Peyer's patch (tissue), 4 donors: ENCODE results near the gene FLNA. TPM values are rescaled to one million over a fixed set of nuclear protein-coding genes. Genes with fewer than 3 reads are reported as not detected.
A peak's percentile ranks its signal among the peaks of the same experiment; 100 is the strongest.

Experiments
- DNase-seq, 3 donors: peaks; one replicate each; pipeline ENCODE4 v3.0.0-alpha.2; 2017 to 2019
- H3K27ac ChIP-seq, 4 donors: fragments of 200-600 bp; sonication (generic); one replicate each; pipeline ENCODE4 v1.5.1; 2016 to 2019
- H3K27me3 ChIP-seq, 2 donors: fragments of 200-600 bp; sonication (generic); one replicate each; pipeline ENCODE4 v1.5.1; 2019
- H3K36me3 ChIP-seq, 3 donors: fragments of 200-600 bp; sonication (generic); one replicate each; pipeline ENCODE4 v1.5.1; 2016 to 2019
- H3K4me1 ChIP-seq, 4 donors: fragments of 200-600 bp; sonication (generic); one replicate each; pipeline ENCODE4 v1.5.1; 2016 to 2019
- H3K4me3 ChIP-seq, 4 donors: fragments of 200-600 bp; sonication (generic); 1 replicate in 3 of 4; 2 replicates in 1 of 4; pipeline ENCODE4 v1.5.1; 2016 to 2019; ENCODE audit warnings: mild to moderate bottlenecking in 1 of 4
- H3K9me3 ChIP-seq, 4 donors: fragments of 200-600 bp; sonication (generic); one replicate each; pipeline ENCODE4 v1.5.1; 2016 to 2019; ENCODE audit warnings: mild to moderate bottlenecking in 1 of 4
- POLR2A ChIP-seq, 2 donors: fragments of 450-650 bp; IDR thresholded peaks; one replicate each; pipeline ENCODE4 v1.5.1; 2017; ENCODE audit warnings: antibody characterized with exemption in 2 of 2, mild to moderate bottlenecking in 2 of 2, moderate library complexity in 2 of 2
- total RNA-seq, 4 donors: library from RNA; depleted of rRNA; stranded (reverse); fragments of >200 nt; gene quantifications; one replicate each; pipeline ENCODE4 v1.1.0, GENCODE V29; 2016
- TF ChIP-seq, protein P1 (sequence below), 6 experiments: fragments of 450-650 bp in 4 of 6; fragments of 200-600 bp in 2 of 6; sonication (generic) in 1 of 6; IDR thresholded peaks; one replicate each; pipeline ENCODE4 v1.5.1; 2017 to 2019; ENCODE audit warnings: antibody characterized with exemption in 6 of 6, mild to moderate bottlenecking in 3 of 6, moderate library complexity in 1 of 6

The FLNA gene
- total RNA-seq, 4 donors from 2014 or later, result 143 to 663 (median 328) TPM

- no peak for DNase-seq
- Histone ChIP-seq H3K36me3 (peaks cover 0 to 4% (median 0%) of the 10 kb centered on the region in 3 donors), H3K27me3 (no peaks in the 10 kb centered on the region), H3K4me3 (no peak overlapping the region), H3K4me1 (peaks cover 0 to 9% (median 4%) of the 10 kb centered on the region in 4 donors), H3K27ac (peak overlapping the region in 1 of 4 donors; percentile 10), H3K9me3 (no peaks in the 10 kb centered on the region)
- no peak for TF ChIP-seq POLR2A (IDR thresholded peaks at IDR 0.05)
- TF ChIP-seq, protein P1, sequence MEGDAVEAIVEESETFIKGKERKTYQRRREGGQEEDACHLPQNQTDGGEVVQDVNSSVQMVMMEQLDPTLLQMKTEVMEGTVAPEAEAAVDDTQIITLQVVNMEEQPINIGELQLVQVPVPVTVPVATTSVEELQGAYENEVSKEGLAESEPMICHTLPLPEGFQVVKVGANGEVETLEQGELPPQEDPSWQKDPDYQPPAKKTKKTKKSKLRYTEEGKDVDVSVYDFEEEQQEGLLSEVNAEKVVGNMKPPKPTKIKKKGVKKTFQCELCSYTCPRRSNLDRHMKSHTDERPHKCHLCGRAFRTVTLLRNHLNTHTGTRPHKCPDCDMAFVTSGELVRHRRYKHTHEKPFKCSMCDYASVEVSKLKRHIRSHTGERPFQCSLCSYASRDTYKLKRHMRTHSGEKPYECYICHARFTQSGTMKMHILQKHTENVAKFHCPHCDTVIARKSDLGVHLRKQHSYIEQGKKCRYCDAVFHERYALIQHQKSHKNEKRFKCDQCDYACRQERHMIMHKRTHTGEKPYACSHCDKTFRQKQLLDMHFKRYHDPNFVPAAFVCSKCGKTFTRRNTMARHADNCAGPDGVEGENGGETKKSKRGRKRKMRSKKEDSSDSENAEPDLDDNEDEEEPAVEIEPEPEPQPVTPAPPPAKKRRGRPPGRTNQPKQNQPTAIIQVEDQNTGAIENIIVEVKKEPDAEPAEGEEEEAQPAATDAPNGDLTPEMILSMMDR (IDR thresholded peaks at IDR 0.05), result peak in 1 of 6 experiments; percentile 2
Observed at GRCh38 chrX:154384284-154384892, 10.0 kb upstream of the FLNA start.

DNA sequence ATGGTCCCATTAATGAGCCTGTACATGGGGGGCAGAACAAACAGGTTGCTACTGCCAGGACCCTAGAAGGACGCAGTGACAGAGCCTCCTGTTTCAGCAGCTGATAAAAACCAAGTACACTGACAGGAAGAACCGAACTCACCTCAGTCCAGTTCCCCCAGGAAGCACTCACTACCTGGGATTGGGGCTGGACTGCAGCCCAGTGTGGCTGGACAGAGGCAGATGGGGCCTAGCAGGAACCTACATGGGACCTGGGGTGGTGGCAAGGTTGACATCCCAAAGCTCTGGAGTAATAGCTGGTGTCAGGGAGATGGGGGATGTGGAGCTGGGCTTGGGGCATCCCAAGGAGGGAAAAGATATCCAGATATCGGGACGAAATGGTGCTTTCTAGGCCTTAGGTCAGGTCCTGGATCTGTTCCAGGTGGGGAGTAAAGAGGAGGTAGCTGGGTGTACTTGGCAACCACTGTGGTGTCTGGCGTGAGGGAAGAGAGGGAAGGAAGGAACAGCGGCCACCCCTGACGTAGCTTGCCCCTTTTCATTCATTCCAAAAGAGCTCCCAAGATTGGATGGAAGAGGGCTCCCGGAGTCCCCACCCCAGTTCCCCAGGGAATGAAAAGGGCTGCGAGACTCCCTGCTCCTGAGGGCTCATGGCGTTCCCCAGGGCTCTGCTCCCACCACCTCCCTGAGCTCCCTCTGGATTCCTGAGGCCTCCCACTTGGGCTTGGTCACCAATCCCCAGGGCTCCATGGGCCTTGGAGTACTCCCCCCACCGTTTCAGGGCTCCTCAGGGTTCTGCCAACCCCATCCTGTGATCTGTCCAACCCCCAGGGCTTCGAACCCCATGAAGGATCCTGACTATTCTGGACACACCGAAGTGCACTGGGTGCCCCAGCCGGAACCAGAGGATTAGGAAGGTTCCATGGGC, 9.2 kb upstream of the FLNA start:
- no peak for DNase-seq

DNA sequence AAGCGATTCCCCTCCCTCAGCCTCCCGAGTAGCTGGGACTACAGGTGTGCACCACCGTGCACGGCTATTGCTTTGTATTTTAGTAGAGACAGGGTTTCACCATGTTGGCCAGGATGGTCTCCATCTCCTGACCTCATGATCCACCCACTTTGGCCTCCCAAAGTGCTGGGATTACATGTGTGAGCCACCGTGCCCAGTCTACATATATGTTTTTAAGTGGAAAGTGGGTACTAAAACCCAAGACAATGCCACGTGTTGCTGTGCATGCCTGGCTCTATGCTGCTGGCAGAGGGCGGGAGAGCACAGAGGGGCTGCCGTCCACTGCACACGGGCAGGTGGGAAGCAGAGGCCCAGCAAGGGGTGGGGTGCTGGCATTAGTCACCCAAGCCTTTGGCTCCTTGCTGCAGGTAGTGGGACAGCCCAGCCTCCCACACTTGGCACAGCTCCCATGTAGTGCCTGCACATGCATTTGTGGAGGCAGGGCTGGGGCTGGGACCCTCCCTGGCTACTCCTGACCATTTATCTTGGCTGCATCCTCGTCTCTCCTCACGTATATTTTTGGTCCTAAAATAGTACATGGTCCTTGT, 8.1 kb upstream of the FLNA start:
- Histone ChIP-seq H3K27ac (no peak overlapping the region), H3K9me3 (no peaks in the 10 kb centered on the region), H3K36me3 (peaks cover 0 to 4% (median 0%) of the 10 kb centered on the region in 3 donors), H3K4me1 (peaks cover 0 to 9% (median 4%) of the 10 kb centered on the region in 4 donors), H3K4me3 (no peak overlapping the region), H3K27me3 (no peaks in the 10 kb centered on the region)
- no peak for DNase-seq
- TF ChIP-seq, protein P1 (IDR thresholded peaks at IDR 0.05), result no peak
- TF ChIP-seq POLR2A (IDR thresholded peaks at IDR 0.05), result no peak

More for the DNA sequence above, 9.2 kb upstream of the FLNA start:
- H3K36me3 ChIP-seq, result peaks cover 0 to 4% (median 0%) of the 10 kb centered on the region in 3 donors
- no peak overlapping the region for H3K27ac ChIP-seq
- peaks cover 0 to 9% (median 4%) of the 10 kb centered on the region in 4 donors for H3K4me1 ChIP-seq
- no peak for TF ChIP-seq POLR2A (IDR thresholded peaks at IDR 0.05)
- TF ChIP-seq, protein P1 (IDR thresholded peaks at IDR 0.05), result no peak
- H3K27me3 ChIP-seq, result no peaks in the 10 kb centered on the region
- no peak overlapping the region for H3K4me3 ChIP-seq
- no peaks in the 10 kb centered on the region for H3K9me3 ChIP-seq

DNA sequence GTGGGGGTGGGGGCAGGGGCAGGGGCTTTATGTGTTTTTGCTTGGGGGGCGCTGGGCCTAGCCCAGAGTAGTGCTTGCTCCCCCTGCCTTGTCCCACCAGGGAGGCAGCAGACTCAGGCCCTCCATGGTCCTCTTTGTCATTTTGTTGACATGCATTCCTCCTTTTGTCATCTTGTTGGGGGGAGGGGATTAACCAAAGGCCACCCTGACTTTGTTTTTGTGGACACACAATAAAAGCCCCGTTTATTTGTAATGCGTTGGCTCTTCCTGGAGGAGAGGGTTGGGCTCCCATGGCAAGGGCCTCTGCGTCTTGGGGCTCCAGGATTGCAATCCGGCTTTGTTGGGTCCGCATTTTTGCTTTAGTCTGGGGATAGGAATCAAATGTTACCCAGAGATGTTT, 6.8 kb upstream of the FLNA start:
- peaks cover 0 to 9% (median 4%) of the 10 kb centered on the region in 4 donors for H3K4me1 ChIP-seq
- peaks cover 0 to 4% (median 0%) of the 10 kb centered on the region in 3 donors for H3K36me3 ChIP-seq
- no peak overlapping the region for H3K27ac ChIP-seq
- no peak overlapping the region for H3K4me3 ChIP-seq
- TF ChIP-seq POLR2A (IDR thresholded peaks at IDR 0.05), result no peak
- TF ChIP-seq, protein P1 (IDR thresholded peaks at IDR 0.05), result no peak
- DNase-seq, result no peak
- no peaks in the 10 kb centered on the region for H3K9me3 ChIP-seq
- no peaks in the 10 kb centered on the region for H3K27me3 ChIP-seq

DNA sequence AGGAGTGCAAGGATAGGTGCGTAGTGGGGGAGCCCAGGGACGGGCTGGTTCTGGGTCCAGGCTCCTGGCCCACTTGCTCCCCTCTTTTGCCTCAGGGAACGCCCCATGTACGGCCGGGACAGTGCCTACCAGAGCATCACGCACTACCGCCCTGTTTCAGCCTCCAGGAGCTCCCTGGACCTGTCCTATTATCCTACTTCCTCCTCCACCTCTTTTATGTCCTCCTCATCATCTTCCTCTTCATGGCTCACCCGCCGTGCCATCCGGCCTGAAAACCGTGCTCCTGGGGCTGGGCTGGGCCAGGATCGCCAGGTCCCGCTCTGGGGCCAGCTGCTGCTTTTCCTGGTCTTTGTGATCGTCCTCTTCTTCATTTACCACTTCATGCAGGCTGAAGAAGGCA, 6.4 kb upstream of the FLNA start:
- peak overlapping the region in 1 of 4 donors; percentile 92 for H3K27ac ChIP-seq
- H3K27me3 ChIP-seq, result no peaks in the 10 kb centered on the region
- H3K36me3 ChIP-seq, result peaks cover 0 to 4% (median 0%) of the 10 kb centered on the region in 3 donors
- peak overlapping the region in 1 of 4 donors; percentile 88 for H3K4me3 ChIP-seq
- no peak for TF ChIP-seq POLR2A (IDR thresholded peaks at IDR 0.05)
- TF ChIP-seq, protein P1 (IDR thresholded peaks at IDR 0.05), result no peak
- no peaks in the 10 kb centered on the region for H3K9me3 ChIP-seq
- peaks cover 0 to 9% (median 4%) of the 10 kb centered on the region in 4 donors for H3K4me1 ChIP-seq
- no peak for DNase-seq
